Fibroblast of villous mesenchyme (primary cell): ENCODE results near the gene COL20A1. TPM values are rescaled to one million over a fixed set of nuclear protein-coding genes. Genes with fewer than 3 reads are reported as not detected.

Experiments
- DNase-seq: peaks from one replicate; pipeline ENCODE4 v3.0.0-alpha.2; 2010; ENCODE audit warnings: low read depth
- H3K4me3 ChIP-seq: 2 replicates; pipeline ENCODE4 v1.5.1; 2011; ENCODE audit warnings: low read depth, mild to moderate bottlenecking, low read length
- CTCF ChIP-seq: IDR thresholded peaks from 2 replicates; pipeline ENCODE4 v1.5.1; 2012; ENCODE audit warnings: low read depth, mild to moderate bottlenecking, low read length; ENCODE audit not compliant: insufficient read depth
- total RNA-seq: library from RNA; depleted of rRNA; stranded (reverse); fragments of >200 nt; gene quantifications from 2 replicates; pipeline ENCODE4 v1.2.3, GENCODE V29; 2012

COL20A1 gene
- total RNA-seq, 1 donor = under 0.01 TPM

- DNase-seq = no peak
- no peak for TF ChIP-seq CTCF
- no peak overlapping the region for H3K4me3 ChIP-seq
These were observed 49.8 kb downstream of the COL20A1 start for GRCh38 chr20:63342561-63343459.

- TF ChIP-seq CTCF = no peak
- no peak for DNase-seq
- no peak overlapping the region for H3K4me3 ChIP-seq
These were observed 50.8 kb downstream of the COL20A1 start for GRCh38 chr20:63343460-63344445.

- no peak for TF ChIP-seq CTCF
- H3K4me3 ChIP-seq = no peak overlapping the region
- peak; percentile 4 for DNase-seq
These were observed 51.8 kb downstream of the COL20A1 start for GRCh38 chr20:63344616-63345327.

GRCh38 chr20:63345328-63346100 lies 52.5 kb downstream of the COL20A1 start:
- no peak for TF ChIP-seq CTCF
- no peak for DNase-seq
- H3K4me3 ChIP-seq = no peak overlapping the region

GRCh38 chr20:63346131-63347080 lies 53.4 kb downstream of the COL20A1 start:
- H3K4me3 ChIP-seq = no peak overlapping the region
- DNase-seq = no peak
- no peak for TF ChIP-seq CTCF
